Astrocyte (in vitro differentiated cells and primary cell): ENCODE data around the gene ANXA2. TPM values are rescaled to one million over a fixed set of nuclear protein-coding genes. Genes with fewer than 3 reads are reported as not detected.

Source experiments
- DNase-seq: peaks from one replicate; pipeline ENCODE4 v3.0.0-alpha.2; 2010; ENCODE audit warnings: low read depth
- FAIRE-seq: peaks from 2 replicates; lab custom pipeline; 2011; peaks lifted over from hg19 to GRCh38; lab: Jason Lieb, UNC
- H2AFZ ChIP-seq: 2 replicates; pipeline ENCODE4 v1.6.0; 2012; ENCODE audit warnings: low read depth, low read length, inconsistent platforms
- H3K27ac ChIP-seq: 2 replicates; pipeline ENCODE4 v1.5.1; 2011; ENCODE audit warnings: low read depth, low read length, inconsistent platforms
- H3K27me3 ChIP-seq: 2 replicates; pipeline ENCODE4 v1.6.0; 2011; ENCODE audit warnings: low read length, inconsistent platforms; ENCODE audit not compliant: insufficient read depth
- H3K36me3 ChIP-seq: 2 replicates; pipeline ENCODE4 v1.5.1; 2011; ENCODE audit warnings: low read length, inconsistent platforms; ENCODE audit not compliant: insufficient read depth
- H3K4me1 ChIP-seq: 2 replicates; pipeline ENCODE4 v1.5.1; 2011; ENCODE audit warnings: low read length, inconsistent platforms; ENCODE audit not compliant: insufficient read depth
- H3K4me2 ChIP-seq: 2 replicates; pipeline ENCODE4 v1.6.0; 2012; ENCODE audit warnings: low read length, inconsistent platforms
- H3K4me3 ChIP-seq: 2 replicates; pipeline ENCODE4 v1.5.1; 2011; ENCODE audit warnings: low read depth, mild to moderate bottlenecking, low read length, inconsistent platforms; ENCODE audit not compliant: insufficient read depth
- H3K79me2 ChIP-seq: 2 replicates; pipeline ENCODE4 v1.6.0; 2012; ENCODE audit warnings: mild to moderate bottlenecking, low read length, inconsistent platforms; ENCODE audit not compliant: insufficient read depth
- H3K9ac ChIP-seq: 2 replicates; pipeline ENCODE4 v1.6.0; 2012; ENCODE audit warnings: mild to moderate bottlenecking, low read length, inconsistent platforms
- H3K9me3 ChIP-seq: 2 replicates; pipeline ENCODE4 v1.5.1; 2012; ENCODE audit warnings: low read depth, mild to moderate bottlenecking, low read length, inconsistent platforms; ENCODE audit not compliant: insufficient read depth
- H4K20me1 ChIP-seq: 2 replicates; pipeline ENCODE4 v1.6.0; 2012; ENCODE audit warnings: low read length, inconsistent platforms; ENCODE audit not compliant: insufficient read depth
- H3K27ac Mint-ChIP-seq: one replicate; pipeline ENCODE4 v1.8.0; 2021; ENCODE audit warnings: mild to moderate bottlenecking, mixed read lengths; ENCODE audit not compliant: unreplicated experiment
- H3K27me3 Mint-ChIP-seq: one replicate; pipeline ENCODE4 v1.8.0; 2021; ENCODE audit warnings: low read depth, mixed read lengths; ENCODE audit not compliant: unreplicated experiment
- H3K36me3 Mint-ChIP-seq: one replicate; pipeline ENCODE4 v1.8.0; 2021; ENCODE audit warnings: low read depth, mixed read lengths; ENCODE audit not compliant: unreplicated experiment
- H3K4me1 Mint-ChIP-seq: one replicate; pipeline ENCODE4 v1.8.0; 2021; ENCODE audit warnings: low read depth, mixed read lengths; ENCODE audit not compliant: unreplicated experiment
- H3K4me3 Mint-ChIP-seq: one replicate; pipeline ENCODE4 v1.8.0; 2021; ENCODE audit warnings: mild to moderate bottlenecking, moderate library complexity, mixed read lengths; ENCODE audit not compliant: unreplicated experiment
- H3K9me3 Mint-ChIP-seq: one replicate; pipeline ENCODE4 v1.8.0; 2021; ENCODE audit warnings: mild to moderate bottlenecking, mixed read lengths; ENCODE audit not compliant: unreplicated experiment
- CTCF ChIP-seq: IDR thresholded peaks from 2 replicates; pipeline ENCODE4 v1.5.1; 2011; ENCODE audit warnings: low read depth, mild to moderate bottlenecking, inconsistent platforms, low read length, moderate library complexity; ENCODE audit not compliant: insufficient read depth
- EZH2 ChIP-seq: IDR thresholded peaks from 2 replicates; pipeline ENCODE4 v1.6.1; 2012; ENCODE audit warnings: mild to moderate bottlenecking, low read length, inconsistent platforms; ENCODE audit not compliant: insufficient read depth
- total RNA-seq: library from RNA; stranded (reverse); gene quantifications from 2 replicates; pipeline ENCODE4 v1.2.1, GENCODE V29; 2021

The ANXA2 gene
- total RNA-seq, 1 donor from 2014 or later: 2,599 TPM

- H3K36me3 Mint-ChIP-seq: peaks cover 20% of the 10 kb centered on the region
- Histone ChIP-seq H3K27ac (peak overlapping the region; percentile 98), H3K27me3 (no peaks in the 10 kb centered on the region), H3K9ac (peak overlapping the region; percentile 99), H2AFZ (no peak overlapping the region), H3K4me1 (peaks cover 73% of the 10 kb centered on the region), H3K36me3 (peaks cover 33% of the 10 kb centered on the region), H3K9me3 (no peaks in the 10 kb centered on the region), H3K4me2 (peak overlapping the region; percentile 91), H3K79me2 (peaks cover 73% of the 10 kb centered on the region), H3K4me3 (peak overlapping the region; percentile 97), H4K20me1 (peaks cover 67% of the 10 kb centered on the region)
- peak overlapping the region; percentile 98 for H3K27ac Mint-ChIP-seq
- TF ChIP-seq EZH2: no peak
- TF ChIP-seq CTCF: no peak
- no peak for DNase-seq
- H3K27me3 Mint-ChIP-seq: no peaks in the 10 kb centered on the region
- H3K4me1 Mint-ChIP-seq: peaks cover 51% of the 10 kb centered on the region
- no peak for FAIRE-seq
- no peaks in the 10 kb centered on the region for H3K9me3 Mint-ChIP-seq
- peak overlapping the region; percentile 96 for H3K4me3 Mint-ChIP-seq
These were observed 2.3 kb downstream of the ANXA2 start for GRCh38 chr15:60395276-60396011.

- TF ChIP-seq EZH2 (no peak), CTCF (no peak)
- Histone ChIP-seq H3K9ac (peak overlapping the region; percentile 99), H2AFZ (no peak overlapping the region), H3K79me2 (peaks cover 81% of the 10 kb centered on the region), H4K20me1 (peaks cover 74% of the 10 kb centered on the region), H3K27me3 (no peaks in the 10 kb centered on the region), H3K36me3 (peaks cover 41% of the 10 kb centered on the region), H3K4me1 (peaks cover 72% of the 10 kb centered on the region), H3K4me3 (peak overlapping the region; percentile 97), H3K9me3 (no peaks in the 10 kb centered on the region), H3K27ac (peak overlapping the region; percentile 98), H3K4me2 (peak overlapping the region; percentile 91)
- peak overlapping the region; percentile 98 for H3K27ac Mint-ChIP-seq
- H3K9me3 Mint-ChIP-seq: no peaks in the 10 kb centered on the region
- no peaks in the 10 kb centered on the region for H3K27me3 Mint-ChIP-seq
- H3K4me1 Mint-ChIP-seq: peaks cover 50% of the 10 kb centered on the region
- DNase-seq: no peak
- no peak for FAIRE-seq
- H3K36me3 Mint-ChIP-seq: peaks cover 20% of the 10 kb centered on the region
- H3K4me3 Mint-ChIP-seq: peak overlapping the region; percentile 96
These were observed 3.1 kb downstream of the ANXA2 start for GRCh38 chr15:60394689-60395097.
